ENCODE measurements around the gene CCAR1.

DNA sequence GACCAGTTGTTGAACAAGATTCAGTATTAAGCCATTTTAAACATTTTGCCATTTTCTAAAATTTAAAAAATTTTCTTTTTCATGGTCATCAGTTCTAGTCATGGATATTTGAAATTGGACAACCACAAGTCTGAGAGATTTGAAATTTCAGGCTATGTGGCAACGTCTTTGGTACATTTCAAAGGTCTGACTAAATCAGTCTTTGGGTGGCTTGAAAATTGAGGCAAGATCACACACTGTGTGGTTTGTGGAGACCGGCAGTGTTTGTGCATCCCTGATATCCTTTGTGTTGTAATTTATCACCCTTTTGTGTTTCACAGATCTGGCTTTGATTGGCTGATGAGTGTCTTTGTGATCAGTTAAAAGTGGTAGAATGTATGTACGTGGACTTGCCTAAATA lies 35.7 kb downstream of the CCAR1 start:
- TF ChIP-seq, protein P1, sequence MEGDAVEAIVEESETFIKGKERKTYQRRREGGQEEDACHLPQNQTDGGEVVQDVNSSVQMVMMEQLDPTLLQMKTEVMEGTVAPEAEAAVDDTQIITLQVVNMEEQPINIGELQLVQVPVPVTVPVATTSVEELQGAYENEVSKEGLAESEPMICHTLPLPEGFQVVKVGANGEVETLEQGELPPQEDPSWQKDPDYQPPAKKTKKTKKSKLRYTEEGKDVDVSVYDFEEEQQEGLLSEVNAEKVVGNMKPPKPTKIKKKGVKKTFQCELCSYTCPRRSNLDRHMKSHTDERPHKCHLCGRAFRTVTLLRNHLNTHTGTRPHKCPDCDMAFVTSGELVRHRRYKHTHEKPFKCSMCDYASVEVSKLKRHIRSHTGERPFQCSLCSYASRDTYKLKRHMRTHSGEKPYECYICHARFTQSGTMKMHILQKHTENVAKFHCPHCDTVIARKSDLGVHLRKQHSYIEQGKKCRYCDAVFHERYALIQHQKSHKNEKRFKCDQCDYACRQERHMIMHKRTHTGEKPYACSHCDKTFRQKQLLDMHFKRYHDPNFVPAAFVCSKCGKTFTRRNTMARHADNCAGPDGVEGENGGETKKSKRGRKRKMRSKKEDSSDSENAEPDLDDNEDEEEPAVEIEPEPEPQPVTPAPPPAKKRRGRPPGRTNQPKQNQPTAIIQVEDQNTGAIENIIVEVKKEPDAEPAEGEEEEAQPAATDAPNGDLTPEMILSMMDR (IDR thresholded peaks at IDR 0.05) = no peak
- TF ChIP-seq POLR2AphosphoS5 (IDR thresholded peaks at IDR 0.05; ENCODE audit: insufficient read depth in 1 of 2, low read depth in 1 of 2) = no peak

Data from vagina (tissue), 2 donors.